Aortic smooth muscle cell (primary cell): ENCODE measurements around the gene KLK6. TPM values are rescaled to one million over a fixed set of nuclear protein-coding genes. Genes with fewer than 3 reads are reported as not detected.

Source experiments
- total RNA-seq: library from RNA; depleted of rRNA; stranded (reverse); fragments of >200 nt; gene quantifications from 2 replicates; pipeline ENCODE4 v1.2.3, GENCODE V29; 2014

KLK6 gene
- not detected in 2 replicates for total RNA-seq

GRCh38 chr19:50969413-50969760, at the start of gene KLK6:
KLK6 (minus strand) TSS chr19:50969591; CDS start chr19:50968104, 1,487 bp downstream.

GRCh38 chr19:51001515-51001914, 32.1 kb upstream of the KLK6 start, which contains the start of gene KLK8:
KLK8 (minus strand) TSS chr19:51001604; CDS start chr19:51001167, 437 bp downstream.

GRCh38 chr19:50983625-50984292, 14.4 kb upstream of the KLK6 start, which contains the start of gene KLK7:
KLK7 (minus strand) TSS chr19:50983917; CDS start chr19:50982399, 1,518 bp downstream.

GRCh38 chr19:50952910-50953309, 16.5 kb downstream of the KLK6 start, which contains the start of gene KLK5:
KLK5 (minus strand) TSS chr19:50953038; CDS start chr19:50952657, 381 bp downstream.

GRCh38 chr19:50911206-50912101, 57.9 kb downstream of the KLK6 start, which contains the start of gene KLK4:
KLK4 (minus strand) TSS chr19:50911395; CDS start chr19:50910738, 657 bp downstream.

Other genes with a start within 250 kb of the KLK6 start
- 2.1 and 5.7 TPM in 2 replicates for gene SHANK1, start 249.8 kb downstream of the KLK6 start, total RNA-seq
- gene CLEC11A, start 246.2 kb downstream of the KLK6 start, total RNA-seq: 26.0 and 68.1 TPM in 2 replicates
- not detected in 2 replicates for gene GPR32, start 199.1 kb downstream of the KLK6 start, total RNA-seq
- gene ACP4, start 179.2 kb downstream of the KLK6 start, total RNA-seq: not detected in 2 replicates
- gene KLK1, start 145.8 kb downstream of the KLK6 start, total RNA-seq: not detected in 2 replicates
- gene KLK15, start 136.0 kb downstream of the KLK6 start, total RNA-seq: not detected in 2 replicates
- not detected in 2 replicates for gene KLK3, start 114.7 kb downstream of the KLK6 start, total RNA-seq
- gene KLK2, start 96.2 kb downstream of the KLK6 start, total RNA-seq: not detected in 2 replicates
- not detected in 2 replicates for gene KLK4, start 58.2 kb downstream of the KLK6 start, total RNA-seq
- not detected in 2 replicates for gene KLK5, start 16.6 kb downstream of the KLK6 start, total RNA-seq
- gene KLK7, start 14.3 kb upstream of the KLK6 start, total RNA-seq: not detected in 2 replicates
- not detected in 2 replicates for gene KLK8, start 32.0 kb upstream of the KLK6 start, total RNA-seq
- not detected in 2 replicates for gene KLK10, start 50.1 kb upstream of the KLK6 start, total RNA-seq
- gene KLK11, start 57.0 kb upstream of the KLK6 start, total RNA-seq: not detected in 2 replicates
- not detected in 2 replicates for gene KLK12, start 65.4 kb upstream of the KLK6 start, total RNA-seq
- not detected in 2 replicates for gene KLK13, start 95.5 kb upstream of the KLK6 start, total RNA-seq
- not detected in 2 replicates for gene KLK14, start 113.3 kb upstream of the KLK6 start, total RNA-seq
- 3.4 and 3.5 TPM in 2 replicates for gene CTU1, start 138.8 kb upstream of the KLK6 start, total RNA-seq
- gene SIGLEC9, start 155.3 kb upstream of the KLK6 start, total RNA-seq: not detected in 2 replicates
- not detected in 2 replicates for gene SIGLEC7, start 172.7 kb upstream of the KLK6 start, total RNA-seq